RWPE2 (cell line): ENCODE data around the gene NOS2.
A peak's percentile ranks its signal among the peaks of the same experiment; 100 is the strongest.

Experiments
- ATAC-seq: fragments of 200-7000 bp; cut with Tn5 transposase; 3 replicates; pipeline ENCODE4 v1.9.1; 2021; ENCODE audit warnings: low read depth
- DNase-seq: peaks from one replicate; pipeline ENCODE4 v3.0.0-alpha.2; 2020; ENCODE audit warnings: low spot score
- H3K27ac ChIP-seq: fragments of 450-650 bp; 2 replicates; pipeline ENCODE4 v1.5.1; 2017; ENCODE audit warnings: mild to moderate bottlenecking; ENCODE audit not compliant: poor library complexity, severe bottlenecking
- H3K27me3 ChIP-seq: fragments of 250-450 bp; sonication (Bioruptor Pico); 2 replicates; pipeline ENCODE4 v1.5.1; 2021; ENCODE audit warnings: mild to moderate bottlenecking, moderate library complexity; ENCODE audit not compliant: insufficient read depth, poor library complexity, severe bottlenecking
- H3K36me3 ChIP-seq: fragments of 250-450 bp; sonication (Bioruptor Pico); 2 replicates; pipeline ENCODE4 v1.5.1; 2020; ENCODE audit warnings: low read depth, mild to moderate bottlenecking, moderate library complexity
- H3K4me1 ChIP-seq: fragments of 250-450 bp; sonication (Bioruptor Pico); 2 replicates; pipeline ENCODE4 v1.5.1; 2021; ENCODE audit warnings: mild to moderate bottlenecking, moderate library complexity; ENCODE audit not compliant: insufficient read depth, poor library complexity, severe bottlenecking
- H3K4me3 ChIP-seq: fragments of 250-450 bp; sonication (Bioruptor Pico); 2 replicates; pipeline ENCODE4 v1.5.1; 2021; ENCODE audit warnings: mild to moderate bottlenecking, moderate library complexity; ENCODE audit not compliant: severe bottlenecking
- H3K9me3 ChIP-seq: fragments of 250-450 bp; sonication (Bioruptor Pico); 2 replicates; pipeline ENCODE4 v1.5.1; 2021; ENCODE audit warnings: mild to moderate bottlenecking, moderate library complexity; ENCODE audit not compliant: severe bottlenecking
- CTCF ChIP-seq: fragments of 450-650 bp; IDR thresholded peaks from one replicate; pipeline ENCODE4 v1.5.1; 2017; ENCODE audit warnings: mild to moderate bottlenecking, moderate library complexity; ENCODE audit not compliant: poor library complexity, severe bottlenecking

The NOS2 gene

GRCh38 chr17:27780092-27780827 is 20.1 kb downstream of the NOS2 start:
- H3K9me3 ChIP-seq: no peaks in the 10 kb centered on the region
- no peak overlapping the region for H3K27ac ChIP-seq
- no peaks in the 10 kb centered on the region for H3K4me1 ChIP-seq
- H3K4me3 ChIP-seq: no peak overlapping the region
- H3K36me3 ChIP-seq: no peaks in the 10 kb centered on the region
- no peak for TF ChIP-seq CTCF
- ATAC-seq (no peak), DNase-seq (no peak)
- no peaks in the 10 kb centered on the region for H3K27me3 ChIP-seq

- Histone ChIP-seq H3K27ac (no peak overlapping the region), H3K4me3 (no peak overlapping the region), H3K9me3 (no peaks in the 10 kb centered on the region), H3K36me3 (no peaks in the 10 kb centered on the region), H3K27me3 (no peaks in the 10 kb centered on the region), H3K4me1 (no peaks in the 10 kb centered on the region)
- TF ChIP-seq CTCF: no peak
- ATAC-seq (peak; percentile 36; the same call in 2 of the 3 replicates), DNase-seq (no peak)
Observed at GRCh38 chr17:27778183-27778582, 22.1 kb downstream of the NOS2 start.

- ATAC-seq (no peak), DNase-seq (no peak)
- no peak for TF ChIP-seq CTCF
- Histone ChIP-seq H3K9me3 (no peaks in the 10 kb centered on the region), H3K4me1 (no peaks in the 10 kb centered on the region), H3K27ac (no peak overlapping the region), H3K4me3 (no peak overlapping the region), H3K27me3 (no peaks in the 10 kb centered on the region), H3K36me3 (no peaks in the 10 kb centered on the region)
Observed at GRCh38 chr17:27776882-27777624, 23.3 kb downstream of the NOS2 start.

- TF ChIP-seq CTCF: no peak
- ATAC-seq: no peak
- Histone ChIP-seq H3K9me3 (no peaks in the 10 kb centered on the region), H3K27ac (no peak overlapping the region), H3K27me3 (no peaks in the 10 kb centered on the region), H3K36me3 (no peaks in the 10 kb centered on the region), H3K4me1 (no peaks in the 10 kb centered on the region), H3K4me3 (no peak overlapping the region)
- DNase-seq: no peak
Observed at GRCh38 chr17:27771586-27771985, 28.7 kb downstream of the NOS2 start.

- H3K36me3 ChIP-seq: no peaks in the 10 kb centered on the region
- ATAC-seq (no peak), DNase-seq (no peak)
- TF ChIP-seq CTCF: no peak
- H3K9me3 ChIP-seq: no peaks in the 10 kb centered on the region
- no peak overlapping the region for H3K4me3 ChIP-seq
- no peak overlapping the region for H3K27ac ChIP-seq
- no peaks in the 10 kb centered on the region for H3K4me1 ChIP-seq
- no peaks in the 10 kb centered on the region for H3K27me3 ChIP-seq
Observed at GRCh38 chr17:27770877-27771276, 29.5 kb downstream of the NOS2 start.
